HEK293 (cell line): ENCODE results near the gene PPFIA2.

Experiments
- ATF2 ChIP-seq: fragments of 450-650 bp; formaldehyde crosslinking; IDR thresholded peaks from 2 replicates; pipeline ENCODE4 v1.5.1; 2016; ENCODE audit warnings: missing biosample characterization, missing genetic modification characterization, low read depth
- BCL11A ChIP-seq: fragments of 450-650 bp; formaldehyde crosslinking; IDR thresholded peaks from 2 replicates; pipeline ENCODE4 v1.5.1; 2016; ENCODE audit warnings: low read depth, missing biosample characterization, missing genetic modification characterization
- CTCF ChIP-seq: fragments of 450-650 bp; formaldehyde crosslinking; IDR thresholded peaks from 2 replicates; pipeline ENCODE4 v1.5.1; 2016; ENCODE audit warnings: missing biosample characterization, missing genetic modification characterization
- YY1 ChIP-seq: fragments of 450-650 bp; formaldehyde crosslinking; IDR thresholded peaks from 2 replicates; pipeline ENCODE4 v1.5.1; 2018; ENCODE audit warnings: missing biosample characterization, missing genetic modification characterization
- ZBTB1 ChIP-seq: fragments of 450-650 bp; formaldehyde crosslinking; IDR thresholded peaks from 2 replicates; pipeline ENCODE4 v1.5.1; 2016; ENCODE audit warnings: missing biosample characterization, missing genetic modification characterization
- ZBTB26 ChIP-seq: fragments of 450-650 bp; formaldehyde crosslinking; optimal IDR thresholded peaks from 2 replicates; pipeline ENCODE3; 2016; ENCODE audit warnings: missing biosample characterization, mild to moderate bottlenecking, missing genetic modification characterization
- ZBTB8A ChIP-seq: fragments of 450-650 bp; formaldehyde crosslinking; IDR thresholded peaks from 2 replicates; pipeline ENCODE4 v1.5.1; 2016; ENCODE audit warnings: missing biosample characterization, missing genetic modification characterization
- ZNF10 ChIP-seq: fragments of 450-650 bp; formaldehyde crosslinking; IDR thresholded peaks from 2 replicates; pipeline ENCODE4 v1.5.1; 2017; ENCODE audit warnings: missing biosample characterization, missing genetic modification characterization
- ZNF292 ChIP-seq: fragments of 450-650 bp; formaldehyde crosslinking; IDR thresholded peaks from 2 replicates; pipeline ENCODE4 v1.5.1; 2016; ENCODE audit warnings: low read depth, missing biosample characterization, missing genetic modification characterization, borderline replicate concordance
- ZNF37A ChIP-seq: fragments of 450-650 bp; IDR thresholded peaks from 2 replicates; pipeline ENCODE4 v1.5.1; 2018; ENCODE audit warnings: missing biosample characterization, missing genetic modification characterization

- TF ChIP-seq CTCF (tag by site-specific recombination) (no peak), ATF2 (no peak), ZNF37A (tag by site-specific recombination) (no peak), ZBTB26 (tag by site-specific recombination) (no peak), BCL11A (tag by site-specific recombination) (no peak), YY1 (tag by site-specific recombination) (no peak), ZBTB8A (tag by site-specific recombination) (no peak), ZNF292 (tag by site-specific recombination) (no peak), ZBTB1 (no peak), ZNF10 (tag by site-specific recombination) (no peak)
Observed at GRCh38 chr12:81757731-81758365, 1.3 kb downstream of the PPFIA2 start.
